ENCODE results near the gene DNAJC21.

DNAJC21 gene

DNA sequence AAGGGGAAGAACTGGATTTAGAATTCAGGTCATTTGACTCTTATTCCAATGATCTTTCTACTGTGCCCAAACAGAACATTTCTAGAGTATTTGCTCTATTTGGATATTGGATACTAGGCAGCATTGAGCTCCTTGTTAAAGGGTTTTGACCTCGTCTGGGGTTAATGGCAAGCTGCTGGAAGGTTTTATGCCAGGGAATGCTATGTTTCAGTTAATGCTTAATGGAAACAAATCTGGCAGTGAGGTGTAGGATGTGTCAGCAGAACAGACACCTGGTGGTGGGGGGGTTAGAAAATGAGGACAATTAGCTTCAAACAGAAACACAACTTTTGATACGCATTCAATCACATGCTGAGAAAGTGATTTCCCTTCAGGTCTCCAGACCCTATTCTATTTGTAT is 66.9 kb downstream of the DNAJC21 start:
- Histone ChIP-seq H3K4me1 (ENCODE audit: control insufficient read depth in 1 of 2, insufficient read depth in 1 of 2, low read depth in 1 of 2, low read length in 1 of 2) (no peaks in the 10 kb centered on the region), H3K27me3 (no peaks in the 10 kb centered on the region)
- TF ChIP-seq, protein P1, sequence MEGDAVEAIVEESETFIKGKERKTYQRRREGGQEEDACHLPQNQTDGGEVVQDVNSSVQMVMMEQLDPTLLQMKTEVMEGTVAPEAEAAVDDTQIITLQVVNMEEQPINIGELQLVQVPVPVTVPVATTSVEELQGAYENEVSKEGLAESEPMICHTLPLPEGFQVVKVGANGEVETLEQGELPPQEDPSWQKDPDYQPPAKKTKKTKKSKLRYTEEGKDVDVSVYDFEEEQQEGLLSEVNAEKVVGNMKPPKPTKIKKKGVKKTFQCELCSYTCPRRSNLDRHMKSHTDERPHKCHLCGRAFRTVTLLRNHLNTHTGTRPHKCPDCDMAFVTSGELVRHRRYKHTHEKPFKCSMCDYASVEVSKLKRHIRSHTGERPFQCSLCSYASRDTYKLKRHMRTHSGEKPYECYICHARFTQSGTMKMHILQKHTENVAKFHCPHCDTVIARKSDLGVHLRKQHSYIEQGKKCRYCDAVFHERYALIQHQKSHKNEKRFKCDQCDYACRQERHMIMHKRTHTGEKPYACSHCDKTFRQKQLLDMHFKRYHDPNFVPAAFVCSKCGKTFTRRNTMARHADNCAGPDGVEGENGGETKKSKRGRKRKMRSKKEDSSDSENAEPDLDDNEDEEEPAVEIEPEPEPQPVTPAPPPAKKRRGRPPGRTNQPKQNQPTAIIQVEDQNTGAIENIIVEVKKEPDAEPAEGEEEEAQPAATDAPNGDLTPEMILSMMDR (IDR thresholded peaks at IDR 0.05) = no peak

GRCh38 chr5:34998058-34998789 is 68.9 kb downstream of the DNAJC21 start:
- no peak overlapping the region for H3K27ac ChIP-seq
- no peak overlapping the region for H3K4me3 ChIP-seq (ENCODE audit: low read depth in 1 of 2, low read length in 1 of 2)
- TF ChIP-seq, protein P1 (IDR thresholded peaks at IDR 0.05) = no peak
- no peaks in the 10 kb centered on the region for H3K9me3 ChIP-seq
- H3K27me3 ChIP-seq = no peaks in the 10 kb centered on the region
- H3K4me1 ChIP-seq (ENCODE audit: control insufficient read depth in 1 of 2, insufficient read depth in 1 of 2, low read depth in 1 of 2, low read length in 1 of 2) = no peaks in the 10 kb centered on the region
- no peaks in the 10 kb centered on the region for H3K36me3 ChIP-seq

More for the DNA sequence above, 66.9 kb downstream of the DNAJC21 start:
- H3K4me3 ChIP-seq (ENCODE audit: low read depth in 1 of 2, low read length in 1 of 2) = no peak overlapping the region
- H3K9me3 ChIP-seq = no peaks in the 10 kb centered on the region
- no peaks in the 10 kb centered on the region for H3K36me3 ChIP-seq
- H3K27ac ChIP-seq = no peak overlapping the region

- Histone ChIP-seq H3K4me1 (ENCODE audit: control insufficient read depth in 1 of 2, insufficient read depth in 1 of 2, low read depth in 1 of 2, low read length in 1 of 2) (no peaks in the 10 kb centered on the region), H3K9me3 (no peaks in the 10 kb centered on the region), H3K4me3 (ENCODE audit: low read depth in 1 of 2, low read length in 1 of 2) (no peak overlapping the region), H3K36me3 (no peaks in the 10 kb centered on the region), H3K27me3 (no peaks in the 10 kb centered on the region), H3K27ac (no peak overlapping the region)
- TF ChIP-seq, protein P1 (IDR thresholded peaks at IDR 0.05) = no peak
These were observed 72.5 kb downstream of the DNAJC21 start for GRCh38 chr5:35001842-35002241.

GRCh38 chr5:35002459-35002858 is 73.1 kb downstream of the DNAJC21 start:
- no peaks in the 10 kb centered on the region for H3K9me3 ChIP-seq
- TF ChIP-seq, protein P1 (IDR thresholded peaks at IDR 0.05) = no peak
- H3K27ac ChIP-seq = no peak overlapping the region
- H3K36me3 ChIP-seq = no peaks in the 10 kb centered on the region
- no peaks in the 10 kb centered on the region for H3K4me1 ChIP-seq (ENCODE audit: control insufficient read depth in 1 of 2, insufficient read depth in 1 of 2, low read depth in 1 of 2, low read length in 1 of 2)
- H3K4me3 ChIP-seq (ENCODE audit: low read depth in 1 of 2, low read length in 1 of 2) = no peak overlapping the region
- no peaks in the 10 kb centered on the region for H3K27me3 ChIP-seq

DNA sequence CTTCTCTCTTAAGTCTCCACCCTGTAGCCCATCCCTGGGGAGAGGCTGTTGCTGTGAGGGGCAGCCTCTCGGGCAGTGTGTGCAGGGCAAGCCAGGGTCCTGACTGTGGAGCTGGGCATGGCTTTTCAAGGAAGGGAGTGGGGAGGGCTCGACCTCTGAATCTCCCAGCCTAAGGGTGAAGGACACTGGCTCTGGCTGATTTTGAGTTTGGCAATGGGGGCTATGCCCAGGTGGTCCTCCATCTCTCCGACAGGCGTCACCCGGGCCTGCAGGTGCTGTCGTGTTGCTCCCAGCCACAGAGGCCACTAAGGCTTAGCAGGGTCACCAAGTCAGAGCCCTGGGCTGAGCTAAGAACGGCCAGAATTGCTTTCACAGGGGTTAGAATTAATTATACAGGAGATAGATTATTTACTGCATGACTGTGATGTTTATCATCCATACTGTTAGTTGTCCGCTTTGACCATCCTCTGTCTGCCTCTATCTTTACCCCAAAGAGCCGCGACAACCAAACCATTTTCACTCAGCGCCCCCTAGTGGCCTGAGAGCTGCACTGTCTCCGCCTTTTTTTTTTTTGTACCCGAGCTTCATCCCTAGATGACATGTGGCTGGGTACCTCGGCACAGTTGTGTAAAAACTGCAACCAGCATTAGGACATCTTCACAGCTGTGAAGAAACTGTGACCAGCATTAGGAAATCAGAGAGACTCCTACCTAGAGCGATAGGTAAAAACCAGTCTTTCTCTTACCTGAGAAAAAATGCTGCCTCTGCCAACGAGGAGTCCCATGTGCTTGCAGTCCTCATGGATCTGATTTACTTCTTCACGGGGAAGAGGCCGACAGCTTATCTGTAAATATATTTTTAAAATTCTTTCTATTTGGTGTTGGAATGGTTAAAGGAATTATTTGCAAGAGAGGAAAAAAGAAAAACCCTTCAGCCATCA is 73.9 kb downstream of the DNAJC21 start:
- Histone ChIP-seq H3K27ac (no peak overlapping the region), H3K9me3 (no peaks in the 10 kb centered on the region), H3K36me3 (no peaks in the 10 kb centered on the region), H3K27me3 (peaks cover 4% of the 10 kb centered on the region), H3K4me1 (ENCODE audit: control insufficient read depth in 1 of 2, insufficient read depth in 1 of 2, low read depth in 1 of 2, low read length in 1 of 2) (no peaks in the 10 kb centered on the region), H3K4me3 (ENCODE audit: low read depth in 1 of 2, low read length in 1 of 2) (no peak overlapping the region)
- TF ChIP-seq, protein P1 (IDR thresholded peaks at IDR 0.05) = peak; percentile 74
